ENCODE data around the gene NR1I2. TPM values are rescaled to one million over a fixed set of nuclear protein-coding genes. Genes with fewer than 3 reads are reported as not detected.

The NR1I2 gene
- total and polyA plus RNA-seq, 2 donors (not counting 1 experiment from before 2014, with no cell fraction given), result 0.03 TPM; not detected in 1

DNA sequence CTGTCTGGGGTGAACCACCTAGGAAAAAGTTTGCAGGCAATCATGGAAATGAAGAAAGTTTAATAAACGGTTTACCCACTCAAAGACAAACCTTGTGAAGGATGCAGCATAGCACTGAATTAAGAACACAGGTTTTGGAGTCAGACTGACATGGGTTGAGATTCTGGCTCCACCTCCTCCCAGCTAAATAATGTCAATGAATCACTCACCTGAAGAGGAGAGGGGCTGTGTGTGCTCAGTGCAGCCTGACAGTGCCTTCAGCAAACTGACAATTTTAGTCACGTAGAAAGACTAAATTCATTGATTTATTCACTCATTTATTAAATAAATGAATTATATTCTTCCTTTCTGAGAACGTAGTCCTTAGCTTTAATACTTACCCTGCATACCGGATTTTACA lies 18.9 kb downstream of the NR1I2 start:
- Histone ChIP-seq H3K9ac (ENCODE audit: insufficient read depth, low read length) (no peak overlapping the region), H3K9me3 (ENCODE audit: control insufficient read depth, insufficient read depth, low read depth, low read length) (no peaks in the 10 kb centered on the region), H4K20me1 (ENCODE audit: control insufficient read depth, extremely low read depth, insufficient read depth, low read length) (no peaks in the 10 kb centered on the region), H3K79me2 (ENCODE audit: control insufficient read depth, insufficient read depth, low read length) (no peaks in the 10 kb centered on the region), H3K27ac (ENCODE audit: insufficient read depth, low read length) (no peak overlapping the region), H3K4me2 (ENCODE audit: extremely low read depth, insufficient read depth, low read length) (no peak overlapping the region), H3K27me3 (ENCODE audit: control insufficient read depth, insufficient read depth, low read length) (peaks cover 2% of the 10 kb centered on the region), H2AFZ (ENCODE audit: low read length) (no peak overlapping the region), H3K36me3 (ENCODE audit: control insufficient read depth, insufficient read depth, low read length) (no peaks in the 10 kb centered on the region), H3K4me1 (ENCODE audit: control insufficient read depth, extremely low read depth, insufficient read depth, low read length) (no peaks in the 10 kb centered on the region), H3K4me3 (replicated peaks in 1 of 4; ENCODE audit: control extremely low read depth in 1 of 4, insufficient read depth in 1 of 4, low read depth in 3 of 4, low read length in 4 of 4) (no peak overlapping the region)
- no peak for DNase-seq (ENCODE audit: low read depth in 2 of 2)
- TF ChIP-seq, protein P1, sequence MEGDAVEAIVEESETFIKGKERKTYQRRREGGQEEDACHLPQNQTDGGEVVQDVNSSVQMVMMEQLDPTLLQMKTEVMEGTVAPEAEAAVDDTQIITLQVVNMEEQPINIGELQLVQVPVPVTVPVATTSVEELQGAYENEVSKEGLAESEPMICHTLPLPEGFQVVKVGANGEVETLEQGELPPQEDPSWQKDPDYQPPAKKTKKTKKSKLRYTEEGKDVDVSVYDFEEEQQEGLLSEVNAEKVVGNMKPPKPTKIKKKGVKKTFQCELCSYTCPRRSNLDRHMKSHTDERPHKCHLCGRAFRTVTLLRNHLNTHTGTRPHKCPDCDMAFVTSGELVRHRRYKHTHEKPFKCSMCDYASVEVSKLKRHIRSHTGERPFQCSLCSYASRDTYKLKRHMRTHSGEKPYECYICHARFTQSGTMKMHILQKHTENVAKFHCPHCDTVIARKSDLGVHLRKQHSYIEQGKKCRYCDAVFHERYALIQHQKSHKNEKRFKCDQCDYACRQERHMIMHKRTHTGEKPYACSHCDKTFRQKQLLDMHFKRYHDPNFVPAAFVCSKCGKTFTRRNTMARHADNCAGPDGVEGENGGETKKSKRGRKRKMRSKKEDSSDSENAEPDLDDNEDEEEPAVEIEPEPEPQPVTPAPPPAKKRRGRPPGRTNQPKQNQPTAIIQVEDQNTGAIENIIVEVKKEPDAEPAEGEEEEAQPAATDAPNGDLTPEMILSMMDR (conservative IDR thresholded peaks at IDR 0.05 in 1 of 2, IDR thresholded peaks at IDR 0.05 in 1 of 2; ENCODE audit: low read depth in 1 of 2, low read length in 2 of 2), result no peak
- TF ChIP-seq EZH2 (IDR thresholded peaks at IDR 0.05; ENCODE audit: low read length, missing control alignments), result no peak

DNA sequence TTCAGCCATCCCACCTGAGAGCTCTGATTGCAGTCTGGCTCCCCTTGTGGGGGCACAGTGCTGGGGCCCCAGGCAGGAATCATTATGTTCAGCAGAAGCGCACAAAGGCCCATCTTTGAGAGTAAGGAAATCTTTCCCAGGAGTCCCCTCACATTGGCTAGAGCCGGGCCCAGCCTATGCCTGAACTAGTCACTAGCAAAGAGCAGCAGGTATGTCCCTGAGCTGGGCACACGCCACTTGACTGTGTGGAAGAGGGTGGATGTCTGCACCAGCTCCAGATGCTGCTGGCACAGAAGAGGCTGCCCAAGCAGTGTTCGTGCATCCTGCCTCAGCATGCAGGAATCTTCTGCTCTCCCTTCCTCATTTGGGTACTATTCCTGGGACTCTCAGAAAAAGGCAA lies 26.3 kb downstream of the NR1I2 start:
- H3K4me3 ChIP-seq (replicated peaks in 1 of 4; ENCODE audit: control extremely low read depth in 1 of 4, insufficient read depth in 1 of 4, low read depth in 3 of 4, low read length in 4 of 4), result no peak overlapping the region
- DNase-seq (ENCODE audit: low read depth in 2 of 2), result no peak
- peaks cover 16% of the 10 kb centered on the region for H3K27me3 ChIP-seq (ENCODE audit: control insufficient read depth, insufficient read depth, low read length)
- H3K4me2 ChIP-seq (ENCODE audit: extremely low read depth, insufficient read depth, low read length), result no peak overlapping the region
- TF ChIP-seq, protein P1 (conservative IDR thresholded peaks at IDR 0.05 in 1 of 2, IDR thresholded peaks at IDR 0.05 in 1 of 2; ENCODE audit: low read depth in 1 of 2, low read length in 2 of 2), result no peak
- no peak overlapping the region for H2AFZ ChIP-seq (ENCODE audit: low read length)
- H3K9me3 ChIP-seq (ENCODE audit: control insufficient read depth, insufficient read depth, low read depth, low read length), result no peaks in the 10 kb centered on the region
- no peak overlapping the region for H3K27ac ChIP-seq (ENCODE audit: insufficient read depth, low read length)
- peaks cover 2% of the 10 kb centered on the region for H3K4me1 ChIP-seq (ENCODE audit: control insufficient read depth, extremely low read depth, insufficient read depth, low read length)
- H3K79me2 ChIP-seq (ENCODE audit: control insufficient read depth, insufficient read depth, low read length), result no peaks in the 10 kb centered on the region
- no peak overlapping the region for H3K9ac ChIP-seq (ENCODE audit: insufficient read depth, low read length)
- no peaks in the 10 kb centered on the region for H4K20me1 ChIP-seq (ENCODE audit: control insufficient read depth, extremely low read depth, insufficient read depth, low read length)
- no peaks in the 10 kb centered on the region for H3K36me3 ChIP-seq (ENCODE audit: control insufficient read depth, insufficient read depth, low read length)

DNA sequence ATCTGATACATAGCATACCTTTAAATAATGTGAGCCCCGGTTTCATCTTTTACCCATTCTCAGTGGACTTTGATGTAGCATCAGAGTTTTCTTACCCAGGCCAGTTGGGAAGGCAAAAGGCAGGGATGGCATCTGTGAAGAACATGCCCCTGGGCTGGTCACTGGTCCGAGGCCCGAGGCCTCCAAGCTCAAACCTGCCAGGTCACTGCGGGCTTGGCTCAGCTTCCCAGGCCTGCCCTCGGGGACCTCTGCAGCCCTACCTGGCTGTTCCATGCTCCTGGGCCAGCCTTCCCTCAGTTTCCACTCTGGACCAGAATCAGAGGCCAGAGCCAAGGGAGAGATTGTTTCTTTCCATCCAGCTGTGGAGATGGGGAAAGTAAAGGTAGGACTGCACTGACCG lies 26.9 kb downstream of the NR1I2 start:
- Histone ChIP-seq H3K27ac (ENCODE audit: insufficient read depth, low read length) (no peak overlapping the region), H3K4me2 (ENCODE audit: extremely low read depth, insufficient read depth, low read length) (no peak overlapping the region), H3K79me2 (ENCODE audit: control insufficient read depth, insufficient read depth, low read length) (no peaks in the 10 kb centered on the region), H3K27me3 (ENCODE audit: control insufficient read depth, insufficient read depth, low read length) (peaks cover 20% of the 10 kb centered on the region), H3K9ac (ENCODE audit: insufficient read depth, low read length) (no peak overlapping the region), H3K9me3 (ENCODE audit: control insufficient read depth, insufficient read depth, low read depth, low read length) (no peaks in the 10 kb centered on the region), H3K4me3 (replicated peaks in 1 of 4; ENCODE audit: control extremely low read depth in 1 of 4, insufficient read depth in 1 of 4, low read depth in 3 of 4, low read length in 4 of 4) (no peak overlapping the region), H2AFZ (ENCODE audit: low read length) (no peak overlapping the region), H3K4me1 (ENCODE audit: control insufficient read depth, extremely low read depth, insufficient read depth, low read length) (peaks cover 2% of the 10 kb centered on the region), H3K36me3 (ENCODE audit: control insufficient read depth, insufficient read depth, low read length) (no peaks in the 10 kb centered on the region), H4K20me1 (ENCODE audit: control insufficient read depth, extremely low read depth, insufficient read depth, low read length) (no peaks in the 10 kb centered on the region)
- no peak for DNase-seq (ENCODE audit: low read depth in 2 of 2)
- TF ChIP-seq, protein P1 (conservative IDR thresholded peaks at IDR 0.05 in 1 of 2, IDR thresholded peaks at IDR 0.05 in 1 of 2; ENCODE audit: low read depth in 1 of 2, low read length in 2 of 2), result no peak
- TF ChIP-seq EZH2 (IDR thresholded peaks at IDR 0.05; ENCODE audit: low read length, missing control alignments), result no peak

Measured in fibroblast of lung (primary cell).